ENCODE data around the gene AP3B1. TPM values are rescaled to one million over a fixed set of nuclear protein-coding genes. Genes with fewer than 3 reads are reported as not detected.

AP3B1 gene
- total and polyA plus RNA-seq, 4 experiments from 2014 or later = 18.2 to 36.9 (median 31.7) TPM

DNA sequence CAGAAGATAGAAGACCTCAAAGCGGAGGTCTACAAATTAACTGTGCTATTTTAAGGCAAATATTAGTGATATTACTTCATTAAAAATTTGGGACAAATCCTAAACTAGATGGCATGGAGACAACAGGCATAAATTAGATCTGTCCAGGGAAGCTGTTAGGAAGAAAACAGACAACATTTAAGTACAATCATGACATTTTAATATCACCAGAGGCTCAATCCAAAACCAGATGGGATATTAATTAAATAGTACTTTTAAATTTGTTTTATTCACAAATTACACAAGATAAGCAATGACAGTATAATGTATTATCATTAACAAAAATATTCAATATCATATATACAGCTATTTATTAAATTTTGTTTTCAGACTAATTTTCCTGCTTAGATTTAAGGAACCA, 161.1 kb downstream of the AP3B1 start:
- H3K27me3 ChIP-seq (ENCODE audit: insufficient read depth, low read length) = no peaks in the 10 kb centered on the region
- intact Hi-C loops (cut with micrococcal nuclease) = no loop called here
- POLR2A ChIA-PET (ENCODE audit: partially characterized antibody) = no interaction called here
- Mint-ChIP-seq H3K27me3 (no peaks in the 10 kb centered on the region), H3K36me3 (peaks cover 24 to 32% of the 10 kb centered on the region in 2 donors), H3K4me1 (no peaks in the 10 kb centered on the region), H3K4me3 (no peak overlapping the region), H3K27ac (peak overlapping the region in 1 of 7 donors; percentile 37), H3K9me3 (peaks cover 0 to 1% (median 0%) of the 10 kb centered on the region in 8 donors)
- CTCF ChIA-PET (ENCODE audit: partially characterized antibody) = no interaction called here
- DNase-seq = no peak
- H3K9me3 ChIP-seq (ENCODE audit: control insufficient read depth in 1 of 2, low read length in 2 of 2) = no peaks in the 10 kb centered on the region
- H3K4me1 ChIP-seq (ENCODE audit: insufficient read depth, low read length) = no peaks in the 10 kb centered on the region
- no peak overlapping the region for H3K27ac ChIP-seq (ENCODE audit: low read depth, low read length)
- no peaks in the 10 kb centered on the region for H3K36me3 ChIP-seq (ENCODE audit: insufficient read depth, low read length)
- no peak overlapping the region for H3K4me3 ChIP-seq (ENCODE audit: low read length in 2 of 2)

GRCh38 chr5:78132507-78132906, 162.0 kb downstream of the AP3B1 start:
- H3K4me1 ChIP-seq (ENCODE audit: insufficient read depth, low read length) = no peaks in the 10 kb centered on the region
- intact Hi-C loops (cut with micrococcal nuclease) = no loop called here
- Mint-ChIP-seq H3K27ac (no peak overlapping the region), H3K4me1 (no peaks in the 10 kb centered on the region), H3K27me3 (no peaks in the 10 kb centered on the region), H3K9me3 (peaks cover 0 to 1% (median 0%) of the 10 kb centered on the region in 8 donors), H3K4me3 (no peak overlapping the region), H3K36me3 (peaks cover 31 to 36% of the 10 kb centered on the region in 2 donors)
- H3K27ac ChIP-seq (ENCODE audit: low read depth, low read length) = no peak overlapping the region
- H3K36me3 ChIP-seq (ENCODE audit: insufficient read depth, low read length) = no peaks in the 10 kb centered on the region
- DNase-seq = no peak
- POLR2A ChIA-PET (ENCODE audit: partially characterized antibody) = no interaction called here
- no peaks in the 10 kb centered on the region for H3K9me3 ChIP-seq (ENCODE audit: control insufficient read depth in 1 of 2, low read length in 2 of 2)
- no peaks in the 10 kb centered on the region for H3K27me3 ChIP-seq (ENCODE audit: insufficient read depth, low read length)
- CTCF ChIA-PET (ENCODE audit: partially characterized antibody) = no interaction called here
- no peak overlapping the region for H3K4me3 ChIP-seq (ENCODE audit: low read length in 2 of 2)

- Mint-ChIP-seq H3K36me3 (peaks cover 35 to 37% of the 10 kb centered on the region in 2 donors), H3K27me3 (no peaks in the 10 kb centered on the region), H3K4me3 (no peak overlapping the region), H3K4me1 (peaks cover 0 to 2% (median 0%) of the 10 kb centered on the region in 4 donors), H3K9me3 (no peaks in the 10 kb centered on the region), H3K27ac (no peak overlapping the region)
- CTCF ChIA-PET (ENCODE audit: partially characterized antibody) = no interaction called here
- H3K36me3 ChIP-seq (ENCODE audit: insufficient read depth, low read length) = no peaks in the 10 kb centered on the region
- H3K4me1 ChIP-seq (ENCODE audit: insufficient read depth, low read length) = no peaks in the 10 kb centered on the region
- no peak for DNase-seq
- no peak overlapping the region for H3K27ac ChIP-seq (ENCODE audit: low read depth, low read length)
- POLR2A ChIA-PET (ENCODE audit: partially characterized antibody) = no interaction called here
- no peaks in the 10 kb centered on the region for H3K27me3 ChIP-seq (ENCODE audit: insufficient read depth, low read length)
- intact Hi-C loops (cut with micrococcal nuclease) = no loop called here
- H3K4me3 ChIP-seq (ENCODE audit: low read length in 2 of 2) = no peak overlapping the region
- no peaks in the 10 kb centered on the region for H3K9me3 ChIP-seq (ENCODE audit: control insufficient read depth in 1 of 2, low read length in 2 of 2)
These were observed 164.9 kb downstream of the AP3B1 start for GRCh38 chr5:78129597-78129996.

DNA sequence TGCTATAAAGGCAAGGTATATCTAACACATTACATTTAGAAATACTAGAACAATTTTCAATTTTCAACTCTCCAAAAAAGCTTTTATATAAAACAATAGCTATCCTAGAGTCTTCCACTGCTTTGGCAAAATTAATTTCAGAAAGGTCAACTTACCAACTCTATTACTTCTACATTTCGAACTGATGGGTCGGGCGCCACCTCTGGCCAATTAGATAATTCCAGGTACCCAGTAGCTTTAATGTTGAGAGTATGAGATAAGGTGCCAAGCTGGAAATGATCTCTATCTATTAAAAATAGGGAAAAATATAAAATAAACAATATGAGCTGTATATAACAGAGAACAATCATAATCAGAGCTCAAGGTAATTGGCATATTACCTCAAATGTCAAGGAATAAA, 166.6 kb downstream of the AP3B1 start:
- no peak for DNase-seq
- intact Hi-C loops (cut with micrococcal nuclease) = no loop called here

GRCh38 chr5:78126536-78126935, 168.0 kb downstream of the AP3B1 start:
- intact Hi-C loops (cut with micrococcal nuclease) = no loop called here
- Histone ChIP-seq H3K27me3 (ENCODE audit: insufficient read depth, low read length) (no peaks in the 10 kb centered on the region), H3K36me3 (ENCODE audit: insufficient read depth, low read length) (no peaks in the 10 kb centered on the region), H3K4me1 (ENCODE audit: insufficient read depth, low read length) (no peaks in the 10 kb centered on the region), H3K9me3 (ENCODE audit: control insufficient read depth in 1 of 2, low read length in 2 of 2) (no peaks in the 10 kb centered on the region), H3K27ac (ENCODE audit: low read depth, low read length) (no peak overlapping the region), H3K4me3 (ENCODE audit: low read length in 2 of 2) (no peak overlapping the region)
- Mint-ChIP-seq H3K4me3 (no peak overlapping the region), H3K27ac (no peak overlapping the region), H3K9me3 (no peaks in the 10 kb centered on the region), H3K27me3 (no peaks in the 10 kb centered on the region), H3K4me1 (peaks cover 0 to 2% (median under 1%) of the 10 kb centered on the region in 4 donors), H3K36me3 (peaks cover 33 to 46% of the 10 kb centered on the region in 2 donors)
- ChIA-PET POLR2A (ENCODE audit: partially characterized antibody) (no interaction called here), CTCF (ENCODE audit: partially characterized antibody) (no interaction called here)
- DNase-seq = no peak

More for the DNA sequence above, 166.6 kb downstream of the AP3B1 start:
- peaks cover 0 to 2% (median under 1%) of the 10 kb centered on the region in 4 donors for H3K4me1 Mint-ChIP-seq
- ChIA-PET POLR2A (ENCODE audit: partially characterized antibody) (no interaction called here), CTCF (ENCODE audit: partially characterized antibody) (interaction anchor here (1.0 kb wide), 1 partner anchor 10 kb away, joined by 3 read pairs; no protein-coding TSS in a partner anchor)
- no peaks in the 10 kb centered on the region for H3K27me3 ChIP-seq (ENCODE audit: insufficient read depth, low read length)
- peaks cover 30 to 40% of the 10 kb centered on the region in 2 donors for H3K36me3 Mint-ChIP-seq
- no peak overlapping the region for H3K27ac Mint-ChIP-seq
- no peak overlapping the region for H3K4me3 Mint-ChIP-seq
- H3K27ac ChIP-seq (ENCODE audit: low read depth, low read length) = no peak overlapping the region
- no peaks in the 10 kb centered on the region for H3K36me3 ChIP-seq (ENCODE audit: insufficient read depth, low read length)
- no peaks in the 10 kb centered on the region for H3K27me3 Mint-ChIP-seq
- no peaks in the 10 kb centered on the region for H3K9me3 ChIP-seq (ENCODE audit: control insufficient read depth in 1 of 2, low read length in 2 of 2)
- no peaks in the 10 kb centered on the region for H3K9me3 Mint-ChIP-seq
- no peaks in the 10 kb centered on the region for H3K4me1 ChIP-seq (ENCODE audit: insufficient read depth, low read length)
- H3K4me3 ChIP-seq (ENCODE audit: low read length in 2 of 2) = no peak overlapping the region

DNA sequence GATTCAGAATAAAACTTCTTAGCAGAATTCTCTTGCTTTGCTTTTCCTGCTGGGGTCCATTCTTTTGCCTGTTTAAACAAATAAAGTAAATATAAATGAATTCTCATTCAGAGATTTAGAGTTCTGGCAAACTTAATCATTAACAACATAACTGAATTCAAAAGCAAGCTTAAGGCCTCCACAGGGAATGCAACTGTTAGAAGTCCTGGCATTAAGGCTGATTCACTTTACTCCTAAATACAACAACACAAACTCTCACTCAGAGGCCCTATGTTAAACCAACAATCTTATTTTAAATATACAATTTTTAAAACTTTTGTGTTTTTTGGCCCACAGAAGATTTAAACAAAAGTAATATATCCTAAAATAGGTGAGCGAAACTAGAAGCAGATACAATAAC, 178.3 kb downstream of the AP3B1 start:
- H3K36me3 ChIP-seq (ENCODE audit: insufficient read depth, low read length) = peaks cover 10% of the 10 kb centered on the region
- no peak overlapping the region for H3K27ac ChIP-seq (ENCODE audit: low read depth, low read length)
- no peak overlapping the region for H3K4me3 ChIP-seq (ENCODE audit: low read length in 2 of 2)
- POLR2A ChIA-PET (ENCODE audit: partially characterized antibody) = no interaction called here
- peaks cover 0 to 2% (median 0%) of the 10 kb centered on the region in 8 donors for H3K9me3 Mint-ChIP-seq
- intact Hi-C loops (cut with micrococcal nuclease) = no loop called here
- no peak for DNase-seq
- no peaks in the 10 kb centered on the region for H3K27me3 Mint-ChIP-seq
- CTCF ChIA-PET (ENCODE audit: partially characterized antibody) = no interaction called here
- no peaks in the 10 kb centered on the region for H3K9me3 ChIP-seq (ENCODE audit: control insufficient read depth in 1 of 2, low read length in 2 of 2)
- H3K27ac Mint-ChIP-seq = no peak overlapping the region
- no peak overlapping the region for H3K4me3 Mint-ChIP-seq
- H3K4me1 ChIP-seq (ENCODE audit: insufficient read depth, low read length) = no peaks in the 10 kb centered on the region
- peaks cover 0 to 4% (median 0%) of the 10 kb centered on the region in 4 donors for H3K4me1 Mint-ChIP-seq
- H3K36me3 Mint-ChIP-seq = peaks cover 53 to 54% of the 10 kb centered on the region in 2 donors
- no peaks in the 10 kb centered on the region for H3K27me3 ChIP-seq (ENCODE audit: insufficient read depth, low read length)

- DNase-seq = no peak
- Histone ChIP-seq H3K27ac (ENCODE audit: low read depth, low read length) (no peak overlapping the region), H3K4me1 (ENCODE audit: insufficient read depth, low read length) (no peaks in the 10 kb centered on the region), H3K27me3 (ENCODE audit: insufficient read depth, low read length) (no peaks in the 10 kb centered on the region), H3K36me3 (ENCODE audit: insufficient read depth, low read length) (peaks cover 15% of the 10 kb centered on the region), H3K4me3 (ENCODE audit: low read length in 2 of 2) (no peak overlapping the region), H3K9me3 (ENCODE audit: control insufficient read depth in 1 of 2, low read length in 2 of 2) (no peaks in the 10 kb centered on the region)
- Mint-ChIP-seq H3K4me3 (no peak overlapping the region), H3K36me3 (peaks cover 44 to 50% of the 10 kb centered on the region in 2 donors), H3K4me1 (no peaks in the 10 kb centered on the region), H3K9me3 (no peaks in the 10 kb centered on the region), H3K27me3 (no peaks in the 10 kb centered on the region), H3K27ac (peak overlapping the region in 1 of 7 donors; percentile 29)
- ChIA-PET CTCF (ENCODE audit: partially characterized antibody) (interaction anchor here (0.9 kb wide), 1 partner anchor 12 kb away, joined by 3 read pairs; no protein-coding TSS in a partner anchor), POLR2A (ENCODE audit: partially characterized antibody) (no interaction called here)
- intact Hi-C loops (cut with micrococcal nuclease) = no loop called here
These were observed 180.7 kb downstream of the AP3B1 start for GRCh38 chr5:78113689-78114264.
